GM18858 (cell line): ENCODE measurements around the gene ATP5PB.

Source experiments
- ATAC-seq: cut with Tn5 transposase; IDR thresholded peaks from one replicate; pipeline ENCODE4 v1.9.1; 2021; ENCODE audit not compliant: unreplicated experiment

ATP5PB gene

DNA sequence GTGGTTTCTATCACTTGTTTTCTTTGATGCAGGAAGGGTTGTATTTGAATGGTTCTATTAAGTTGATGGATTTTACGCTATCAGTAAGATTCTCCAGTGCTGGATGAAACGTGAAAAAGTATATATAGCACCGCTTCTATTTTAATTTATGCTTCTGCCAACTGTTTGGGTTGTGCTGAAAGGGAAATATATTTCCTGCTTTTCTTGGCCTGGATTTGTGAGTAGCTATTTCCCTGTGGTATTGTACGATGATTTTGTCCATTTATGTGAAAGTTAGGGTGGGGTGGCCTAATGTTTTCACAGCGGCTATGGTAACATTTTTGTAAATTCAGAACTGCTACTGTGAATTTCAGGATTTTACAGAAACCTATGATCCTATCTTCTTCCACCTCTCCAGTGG is 24.8 kb downstream of the ATP5PB start:
- ATAC-seq, result no peak

DNA sequence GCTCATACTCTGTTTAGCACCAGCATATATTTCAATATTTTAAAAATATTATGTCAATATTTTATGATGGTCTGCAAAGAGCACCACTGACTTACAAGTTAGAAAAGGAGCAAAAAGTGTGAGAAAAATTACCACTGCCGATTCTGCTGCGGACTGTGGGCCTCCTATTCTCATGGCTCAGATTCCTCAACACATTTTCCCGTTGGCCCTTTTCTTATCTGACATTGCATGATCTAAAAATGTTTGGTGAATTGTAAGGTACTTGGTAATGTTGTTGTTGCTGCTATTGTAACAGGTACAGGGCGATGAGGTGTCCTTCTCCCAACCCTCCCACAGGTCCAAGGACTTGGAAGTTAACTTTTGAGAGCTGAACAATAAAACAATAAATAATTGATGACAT is 25.3 kb downstream of the ATP5PB start:
- ATAC-seq, result no peak

DNA sequence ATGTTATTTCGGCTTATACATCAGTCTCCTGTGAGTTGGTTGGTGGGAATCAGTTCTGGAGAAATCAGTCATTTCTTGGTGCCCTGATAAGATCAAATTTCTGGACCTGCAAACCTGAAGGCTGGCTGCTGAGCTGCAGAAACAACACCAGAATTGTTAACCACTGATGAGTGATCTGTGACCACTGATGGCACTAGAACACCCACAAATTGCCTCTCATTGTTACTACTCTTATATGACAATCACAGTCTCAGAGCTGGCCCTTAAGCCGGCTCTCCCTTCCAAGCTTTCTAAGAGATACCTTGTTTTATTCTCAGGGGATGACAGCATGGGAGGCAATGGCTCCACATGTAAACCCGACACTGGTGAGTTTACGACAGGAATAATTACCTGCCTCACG is 26.4 kb downstream of the ATP5PB start:
- ATAC-seq, result no peak

DNA sequence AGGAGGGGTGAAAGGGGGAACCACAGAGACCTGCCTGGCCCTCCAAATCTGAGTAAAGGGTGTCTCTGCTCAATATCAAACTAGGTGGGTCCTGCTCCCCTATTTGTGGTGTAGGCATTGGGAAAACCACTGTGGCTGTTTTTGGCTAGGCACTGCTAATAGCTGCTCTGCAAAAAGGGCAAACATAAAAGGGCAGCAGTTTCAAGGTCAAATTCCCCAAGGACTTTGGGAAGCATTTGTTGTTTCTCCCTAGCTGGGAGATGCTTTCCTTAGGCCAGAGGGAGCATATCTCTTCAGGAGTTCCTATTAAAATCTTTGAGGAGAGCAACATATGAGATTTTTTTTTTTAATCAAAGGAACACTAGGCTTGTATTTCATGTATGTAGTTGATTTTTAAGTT is 26.9 kb downstream of the ATP5PB start:
- no peak for ATAC-seq

DNA sequence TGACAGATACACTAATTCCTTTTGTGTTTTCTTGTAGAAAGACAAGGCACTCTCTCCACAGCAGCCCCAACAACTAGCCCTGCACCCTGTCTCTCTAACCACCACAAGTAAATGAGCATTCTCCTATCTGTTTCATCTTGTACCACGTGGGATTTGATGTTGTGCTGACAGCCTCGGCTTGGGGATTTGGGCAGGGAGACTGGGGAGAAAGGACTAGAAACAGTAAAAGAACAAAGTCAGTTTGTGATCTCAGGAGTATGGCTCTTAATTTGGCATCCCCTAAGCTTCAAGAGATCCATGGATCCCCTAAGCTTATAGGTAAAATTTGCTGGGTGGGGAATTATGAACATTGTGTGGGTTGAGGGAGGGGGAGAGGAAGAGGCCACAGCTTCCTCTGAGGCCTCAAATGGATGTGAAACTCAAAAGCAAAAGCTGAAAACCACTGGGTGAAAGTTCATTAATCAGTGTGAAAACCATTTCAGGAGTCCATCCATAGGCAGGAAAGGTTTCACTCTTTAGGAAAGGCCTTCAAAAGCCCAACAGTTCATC is 27.6 kb downstream of the ATP5PB start:
- peak; percentile 68 for ATAC-seq

DNA sequence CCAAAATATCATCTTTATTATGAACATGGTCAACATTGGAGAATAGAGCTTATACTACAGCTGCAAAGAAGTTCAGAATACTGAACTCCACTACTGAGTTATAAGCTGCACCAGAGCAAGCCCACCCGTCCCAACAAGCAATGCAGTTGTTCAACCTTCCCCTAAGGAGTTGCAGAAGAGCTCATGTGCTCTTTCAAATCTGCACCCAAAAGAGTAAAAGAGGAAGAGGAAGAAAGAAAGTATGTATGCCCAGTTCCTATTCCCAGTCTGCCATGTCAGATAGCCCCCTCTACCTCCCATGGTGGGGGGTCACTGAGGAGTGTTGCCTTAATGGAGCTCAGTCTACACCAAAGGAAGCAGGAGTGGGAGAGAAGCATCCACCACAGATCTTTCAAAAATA is 31.4 kb downstream of the ATP5PB start:
- no peak for ATAC-seq

DNA sequence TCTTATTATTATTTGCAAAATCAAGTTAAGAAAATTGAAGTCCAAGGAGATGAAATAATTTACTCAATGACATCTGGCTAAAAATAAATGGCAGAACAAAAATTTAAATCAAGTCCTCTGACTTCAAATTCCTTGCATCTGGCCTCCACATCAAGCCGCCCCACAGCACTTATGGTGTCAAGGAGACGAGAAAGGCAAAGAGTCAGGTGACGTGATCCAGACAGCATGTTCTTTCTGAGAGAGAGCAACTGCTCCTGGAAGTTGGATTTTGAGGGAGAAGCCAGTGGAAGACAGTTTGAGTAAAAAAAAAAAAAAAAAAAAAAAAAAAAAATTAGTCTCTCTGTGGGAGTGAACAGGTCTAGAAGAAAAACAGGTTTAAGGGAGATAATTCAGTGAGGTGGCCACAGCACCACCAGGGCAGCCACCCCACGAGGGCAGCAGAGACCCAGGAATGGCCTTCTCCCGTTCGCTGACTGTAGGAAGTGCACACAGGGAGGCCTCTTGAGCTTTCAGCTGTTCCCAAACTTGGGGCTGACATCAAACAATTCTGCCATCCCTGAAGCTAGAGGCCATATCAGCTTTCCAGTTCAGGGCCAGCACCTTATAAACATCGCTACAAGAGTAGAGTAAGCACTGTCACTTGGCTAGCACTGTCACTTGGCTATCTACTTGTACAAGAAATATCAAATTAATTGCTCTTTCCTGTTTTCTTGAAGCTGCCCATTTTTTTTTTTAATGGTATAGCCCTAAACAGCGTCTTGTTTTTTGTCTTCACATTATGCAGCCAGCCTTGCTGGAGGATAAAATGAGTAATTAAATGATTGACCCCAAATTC is 32.3 kb downstream of the ATP5PB start:
- ATAC-seq, result no peak

DNA sequence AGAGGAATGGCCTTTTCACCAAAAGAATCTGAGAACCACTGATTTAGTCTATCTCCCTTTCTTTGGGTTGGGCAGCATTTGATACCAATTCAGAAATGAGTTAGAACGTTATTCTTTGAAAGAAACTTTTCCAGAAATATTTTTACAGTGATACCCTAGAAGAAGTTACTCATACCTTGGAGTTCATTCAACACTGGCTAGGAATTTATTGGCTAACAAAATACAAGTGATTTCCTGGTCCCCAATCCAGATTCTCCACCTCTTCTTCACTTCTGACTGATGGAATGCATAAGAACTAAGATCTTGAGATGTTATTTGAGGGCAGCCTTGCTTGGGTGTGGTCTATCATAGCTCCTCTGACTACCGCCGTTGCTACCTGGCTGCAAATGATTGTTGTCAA is 33.9 kb downstream of the ATP5PB start:
- no peak for ATAC-seq

DNA sequence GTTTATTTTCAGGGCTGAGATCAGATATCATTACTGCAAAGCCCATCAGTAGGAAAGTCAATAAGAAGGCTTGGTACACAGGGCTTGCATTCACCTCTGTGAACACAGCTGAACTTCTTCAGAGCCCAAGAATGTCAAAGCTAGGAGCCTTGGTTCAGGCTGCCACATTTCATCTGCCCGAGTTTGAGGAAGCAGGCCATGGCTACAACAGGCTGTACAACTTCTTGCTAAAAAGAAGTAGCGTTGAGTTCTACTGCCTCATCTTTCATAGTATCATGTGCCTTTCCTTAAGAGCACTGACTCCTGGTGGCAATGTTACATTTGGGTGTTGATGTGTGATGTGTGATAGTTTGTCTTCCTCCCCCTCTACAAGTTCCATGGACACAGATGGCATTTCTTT is 34.6 kb downstream of the ATP5PB start:
- ATAC-seq, result no peak

DNA sequence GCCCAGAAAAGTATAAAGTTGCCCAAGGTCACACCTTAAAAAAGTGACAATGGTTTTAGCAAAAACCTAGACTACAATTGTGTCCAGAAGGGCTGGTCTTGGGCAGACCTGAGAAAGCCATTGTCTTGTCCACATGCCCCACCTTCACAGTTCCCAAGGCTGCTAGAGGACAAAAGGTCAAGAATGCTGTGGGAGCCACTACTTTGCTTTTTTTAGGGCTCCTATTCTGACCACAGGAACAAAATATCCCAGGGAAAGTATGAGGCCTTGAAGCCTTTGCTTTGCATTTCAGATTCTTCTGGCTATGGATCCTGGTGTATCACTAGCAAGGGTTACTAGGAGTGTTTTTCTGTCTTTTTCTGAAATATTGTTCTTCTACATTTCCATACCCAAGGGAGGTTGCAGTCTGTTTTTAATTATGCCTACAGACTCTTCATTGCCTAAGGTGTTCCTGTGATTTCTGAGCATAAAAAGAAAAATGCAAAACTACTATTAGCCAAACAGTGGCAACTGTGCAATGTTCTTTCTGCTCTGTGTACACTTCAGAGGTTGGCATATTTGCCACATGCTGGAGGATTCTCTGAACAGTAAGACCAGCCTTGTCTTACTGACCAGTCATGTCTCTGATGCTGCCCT is 35.2 kb downstream of the ATP5PB start:
- ATAC-seq, result no peak

DNA sequence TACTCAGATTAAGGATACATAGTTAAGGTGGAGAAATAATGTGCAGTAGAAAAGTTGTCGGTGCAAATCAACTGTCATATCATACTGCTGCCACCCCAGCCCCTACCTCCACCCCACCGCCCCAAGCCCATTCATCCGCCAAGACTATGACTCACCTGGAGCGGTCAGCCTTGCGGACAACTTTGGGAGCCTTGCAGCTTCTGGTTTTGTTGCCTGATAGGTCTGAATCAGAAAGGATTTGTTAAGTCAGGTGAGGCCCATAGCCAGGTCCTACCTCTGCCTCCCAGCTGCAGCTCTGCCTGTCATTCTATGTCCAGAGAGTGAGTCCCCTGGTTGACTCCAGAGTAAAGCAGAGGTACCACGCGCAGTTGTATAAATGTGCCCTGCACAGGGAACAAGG is 37.2 kb downstream of the ATP5PB start:
- no peak for ATAC-seq

DNA sequence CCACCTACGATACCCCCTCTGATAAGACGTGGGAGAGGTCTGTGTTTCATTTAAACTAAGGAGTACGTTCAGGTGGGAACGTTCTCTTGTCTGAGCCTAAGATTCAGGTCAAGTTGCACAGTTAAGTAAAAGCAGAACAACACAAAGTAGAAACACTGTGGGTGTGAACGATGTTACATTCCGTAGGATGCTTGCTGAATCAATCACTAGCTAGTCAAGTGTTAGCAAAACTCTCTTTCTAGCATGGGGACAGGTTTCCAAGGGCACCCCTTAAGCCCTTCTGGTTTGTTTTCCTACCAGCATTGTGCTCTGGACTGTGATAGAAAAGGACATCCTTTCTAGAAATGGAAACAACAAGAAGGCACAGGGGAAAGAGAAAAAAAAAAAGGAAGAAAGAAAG is 37.9 kb downstream of the ATP5PB start:
- ATAC-seq, result no peak

DNA sequence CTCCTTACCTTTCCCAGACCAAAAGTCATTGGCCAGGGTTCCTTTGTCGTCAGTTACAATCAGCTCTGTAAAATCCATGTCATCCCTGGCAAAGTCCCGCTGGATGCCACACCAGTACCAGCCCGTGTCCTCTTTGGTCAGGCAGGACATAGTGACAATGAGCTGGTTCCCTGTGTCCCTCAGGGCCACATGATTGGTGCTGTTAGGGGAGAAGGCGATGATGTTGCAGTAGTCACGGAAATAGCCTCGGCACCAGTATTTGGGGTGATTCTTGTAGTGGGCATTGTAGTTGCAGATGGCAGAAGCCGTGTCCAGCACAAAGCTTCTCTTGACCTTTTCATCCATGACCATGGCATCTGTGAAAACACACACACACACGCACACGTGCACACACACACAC is 39.4 kb downstream of the ATP5PB start:
- ATAC-seq, result no peak

DNA sequence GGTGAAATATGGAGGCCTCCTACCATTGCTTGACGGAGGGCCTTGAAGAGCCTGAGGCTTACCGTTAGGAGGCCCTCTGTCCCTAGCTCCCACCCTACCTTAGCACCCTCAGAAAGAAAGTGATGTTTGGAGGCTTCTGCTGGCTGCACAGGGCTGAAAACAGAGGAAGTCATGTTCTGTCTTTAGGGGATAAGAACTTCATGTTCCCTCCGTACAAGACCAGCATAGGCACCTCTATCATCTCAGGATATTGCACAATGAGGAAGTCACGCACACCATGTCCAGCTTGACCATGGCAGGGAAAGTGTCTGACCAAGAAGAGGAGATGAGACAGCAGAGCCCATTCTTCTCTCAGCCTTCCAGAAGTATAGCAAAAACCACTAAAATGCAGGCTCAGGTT is 40.3 kb downstream of the ATP5PB start:
- no peak for ATAC-seq

DNA sequence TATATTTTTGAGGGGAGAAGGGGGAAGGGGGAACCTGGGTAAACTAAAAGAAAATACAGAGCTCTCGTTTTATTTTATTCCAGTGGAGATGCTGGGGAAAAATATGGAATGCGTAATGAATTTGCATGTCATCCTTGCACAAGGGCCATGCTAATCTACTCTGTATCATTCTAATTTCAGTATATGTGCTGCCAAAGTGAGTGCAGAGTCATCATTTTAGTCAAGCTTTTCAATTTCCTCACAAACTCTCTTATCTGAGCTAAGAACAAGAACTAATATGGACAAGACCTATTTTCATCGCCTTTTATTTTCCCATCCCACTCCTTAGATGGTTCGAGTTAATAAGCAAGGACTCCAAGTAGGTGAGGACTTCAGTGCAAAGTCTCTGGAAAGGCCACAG is 41.0 kb downstream of the ATP5PB start:
- ATAC-seq, result no peak

DNA sequence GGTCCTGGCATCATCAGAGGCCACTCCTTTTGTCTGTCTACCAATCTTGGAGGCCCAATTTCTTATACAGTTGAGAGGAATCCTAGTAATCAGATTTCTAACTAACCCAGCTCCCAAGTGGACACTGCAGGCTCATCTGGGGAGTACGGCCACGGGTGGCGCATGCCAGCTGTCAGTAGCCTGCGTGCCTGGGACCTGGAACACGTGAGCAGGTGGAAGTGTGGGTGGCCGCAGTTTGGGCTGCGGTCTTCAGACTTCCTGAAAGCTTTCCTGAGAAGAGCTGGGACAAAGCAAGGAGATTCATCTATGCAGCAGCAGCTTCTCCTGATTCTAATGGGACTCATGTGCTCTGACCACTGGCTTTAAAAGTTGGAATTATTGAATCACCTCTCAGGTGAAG is 41.8 kb downstream of the ATP5PB start:
- no peak for ATAC-seq

DNA sequence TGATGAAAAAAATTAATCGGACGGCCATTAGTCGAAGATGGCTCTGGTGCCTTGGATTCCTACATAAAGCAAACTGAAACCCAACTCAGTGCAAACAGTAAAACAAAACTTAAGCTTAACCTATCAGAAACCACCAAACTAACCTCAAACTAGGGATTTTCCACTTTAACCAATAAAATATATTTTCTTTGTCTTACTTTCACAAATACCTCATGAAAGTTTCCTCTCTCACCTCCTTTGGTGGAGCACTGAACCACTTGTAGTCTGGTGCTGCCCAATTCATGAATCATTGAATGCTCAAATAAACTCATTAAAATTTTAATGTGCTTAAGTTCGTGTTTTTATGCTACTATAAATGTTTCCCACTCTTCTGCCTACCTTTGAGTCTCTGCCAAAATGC is 47.1 kb downstream of the ATP5PB start:
- ATAC-seq, result no peak

DNA sequence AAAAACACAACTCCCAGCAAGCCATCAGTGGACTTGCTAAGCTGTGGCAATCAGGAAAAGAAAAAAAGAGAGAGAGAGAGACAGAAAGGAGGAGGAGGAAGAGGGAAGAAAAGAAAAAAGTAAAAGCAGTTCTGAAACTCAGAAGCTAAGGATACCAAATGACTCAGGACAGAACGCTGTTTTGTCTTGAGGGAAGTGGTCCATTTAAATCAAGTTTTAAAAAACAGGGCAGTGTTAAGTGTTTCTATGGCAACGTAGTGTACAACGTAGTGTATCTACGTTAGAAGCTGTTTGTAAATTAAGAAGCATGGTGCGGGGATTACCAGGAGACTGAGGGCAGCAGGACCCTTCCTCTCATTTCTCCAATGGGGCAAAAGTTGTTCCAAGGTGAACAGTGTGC is 48.3 kb downstream of the ATP5PB start:
- ATAC-seq, result no peak

DNA sequence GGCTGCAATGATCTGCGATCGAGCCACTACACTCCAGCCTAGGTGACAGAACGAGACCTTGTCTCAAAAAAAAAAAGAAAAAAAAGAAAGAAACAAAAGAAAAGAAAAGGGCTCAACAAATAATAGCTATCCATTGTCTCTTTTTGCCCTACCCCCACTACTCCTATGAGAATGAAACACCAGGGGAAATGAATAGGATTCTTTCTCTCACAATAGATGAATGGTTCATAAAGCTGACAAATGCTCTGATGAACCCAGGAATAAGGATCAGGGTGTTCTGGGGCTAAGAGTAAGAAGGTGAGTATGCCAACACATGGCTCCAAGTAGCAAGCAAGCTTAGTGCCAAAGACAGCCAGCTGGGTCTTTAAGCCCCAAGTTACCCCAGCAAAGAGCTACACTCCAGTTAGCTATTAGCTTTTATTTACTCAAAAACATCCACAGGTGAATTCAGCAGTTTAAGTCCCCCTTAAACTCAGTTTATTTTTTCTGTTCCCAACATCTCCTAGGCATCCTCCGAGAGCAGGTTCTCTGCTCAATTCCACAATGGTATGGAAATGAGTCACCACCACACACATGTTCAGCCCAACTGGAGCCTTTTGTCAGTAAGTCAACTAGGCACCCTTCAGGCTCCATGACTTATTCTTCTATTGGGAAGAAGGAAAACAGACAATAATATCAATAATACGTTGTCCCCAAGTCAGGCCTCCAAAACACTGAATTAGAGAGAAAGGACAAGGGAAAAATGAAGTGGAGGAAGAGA is 49.9 kb downstream of the ATP5PB start:
- no peak for ATAC-seq

DNA sequence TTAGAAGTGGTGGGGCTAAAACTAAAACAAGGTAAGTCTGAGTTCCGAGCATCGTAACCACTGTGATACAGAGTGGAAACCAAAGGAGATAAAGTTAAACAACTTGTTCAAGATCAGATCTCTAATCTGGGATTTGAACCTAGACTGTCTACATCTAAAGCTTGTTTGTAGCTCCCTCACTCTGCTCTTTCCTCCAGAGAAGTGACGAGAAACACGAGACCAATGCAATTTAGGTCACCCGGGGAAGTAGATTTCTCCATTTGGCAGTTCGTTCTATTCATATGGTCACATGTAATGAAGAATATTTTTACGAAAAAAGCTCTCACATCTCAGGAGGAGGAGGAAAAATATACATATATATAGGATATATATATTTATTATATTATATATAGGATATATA is 52.4 kb downstream of the ATP5PB start:
- no peak for ATAC-seq

DNA sequence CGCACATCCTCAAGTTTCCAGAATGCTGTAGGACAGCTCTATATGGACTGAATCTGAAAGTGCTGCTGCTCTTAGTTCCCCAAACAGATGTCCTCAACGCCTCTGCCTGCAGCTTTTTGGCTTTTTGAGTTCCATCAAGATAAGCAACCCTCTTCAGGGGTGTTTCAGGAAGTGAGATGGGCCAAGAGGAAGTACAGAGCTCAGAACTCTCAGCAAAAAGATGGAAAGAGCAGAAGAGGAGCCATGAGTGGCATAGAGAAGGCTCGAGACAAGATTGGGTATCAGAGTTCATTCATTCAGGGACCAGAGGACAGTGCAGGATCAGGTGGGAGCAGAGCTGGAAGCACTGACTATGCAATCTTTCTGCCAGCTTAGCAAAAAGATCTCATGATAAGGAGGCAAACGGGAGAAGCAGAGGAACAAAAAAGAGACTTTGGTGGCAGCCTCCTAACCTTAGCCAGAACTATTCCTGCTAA is 54.4 kb downstream of the ATP5PB start, which contains the start of the genes ADORA3 and TMIGD3:
ADORA3 (minus strand) TSS at position 49 of the 476 bp plus-strand sequence. CDS start 279 bp downstream, outside the sequence.
TMIGD3 (minus strand) TSS at position 49 of the 476 bp plus-strand sequence. CDS start 279 bp downstream, outside the sequence.
- no peak for ATAC-seq
